ENCODE results near the gene PAK6.

The PAK6 gene

DNA sequence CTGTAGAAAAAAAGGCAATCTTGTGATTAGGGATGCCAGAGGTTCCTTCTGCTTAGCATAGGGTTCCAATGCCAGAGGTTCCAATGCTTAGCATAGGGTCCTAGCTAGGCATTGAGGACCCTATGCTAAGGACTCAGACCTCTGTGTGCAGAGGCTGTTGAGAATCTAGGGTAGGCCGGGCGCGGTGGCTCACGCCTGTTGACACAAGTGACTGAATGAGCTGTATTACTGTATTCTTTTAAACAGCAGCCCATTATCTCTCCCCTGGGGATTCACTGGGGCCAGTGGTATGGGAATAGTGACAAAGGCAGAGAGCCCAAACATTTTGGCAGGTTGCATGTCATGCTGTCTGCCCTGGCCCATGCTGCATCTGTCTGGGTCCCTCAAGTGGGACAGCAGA is 16.2 kb downstream of the PAK6 start:
- no peak for DNase-seq (ENCODE audit: low read depth in 3 of 3, low spot score in 1 of 3)

DNA sequence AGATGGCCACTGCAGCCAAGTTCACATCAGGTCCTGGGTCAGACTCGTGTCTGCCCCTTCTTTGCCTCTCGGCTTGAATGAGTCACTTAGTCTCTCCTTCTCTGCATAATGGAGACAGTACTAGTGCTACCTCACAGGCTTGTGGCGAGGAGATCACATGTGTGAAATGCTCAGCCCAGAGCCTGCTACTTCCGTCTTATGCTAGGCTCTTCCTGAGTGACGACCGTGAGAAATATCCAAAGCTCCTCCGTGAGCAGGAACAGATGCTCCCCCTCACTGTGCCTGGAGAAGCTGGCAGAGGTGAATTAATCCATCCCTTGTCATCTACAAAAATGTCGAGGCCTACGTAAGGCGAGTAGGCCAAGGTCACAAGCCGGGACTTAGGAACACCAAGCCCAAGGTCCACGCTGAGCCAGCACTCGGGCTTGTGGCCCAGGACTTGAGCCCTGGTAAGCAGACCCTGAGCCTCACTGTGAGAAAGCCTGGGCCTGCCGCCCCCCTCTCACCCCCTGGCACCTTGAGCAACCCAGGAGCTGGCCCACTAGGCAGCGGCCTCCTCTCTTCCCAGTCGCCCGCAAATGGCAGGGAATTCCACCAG is 17.9 kb downstream of the PAK6 start:
- no peak for DNase-seq (ENCODE audit: low read depth in 3 of 3, low spot score in 1 of 3)

GRCh38 chr15:40257656-40258450 is 19.0 kb downstream of the PAK6 start:
- DNase-seq (ENCODE audit: low read depth in 3 of 3, low spot score in 1 of 3) = no peak

- DNase-seq (ENCODE audit: low read depth in 3 of 3, low spot score in 1 of 3) = no peak
These were observed 19.7 kb downstream of the PAK6 start for GRCh38 chr15:40258544-40258943.

DNA sequence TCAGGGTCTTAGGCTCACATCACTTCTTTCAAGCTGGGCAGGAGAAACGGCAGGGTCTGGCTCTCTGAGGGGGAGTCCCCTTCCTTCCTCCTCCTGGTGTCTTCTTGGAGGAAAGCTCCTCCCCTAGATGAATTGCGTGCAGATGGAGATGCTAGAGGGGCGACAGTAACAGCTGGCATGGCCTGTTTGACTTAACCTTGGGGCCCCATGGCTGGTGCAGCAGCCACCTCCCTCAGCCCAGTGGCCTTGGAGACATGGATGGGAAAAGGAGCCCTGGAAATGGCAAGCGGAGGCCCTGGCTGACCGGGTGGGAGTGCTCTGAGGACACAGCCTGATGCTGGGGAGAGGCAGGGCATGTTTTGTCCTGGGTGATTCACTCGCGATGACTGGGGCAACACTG is 20.2 kb downstream of the PAK6 start:
- no peak for DNase-seq (ENCODE audit: low read depth in 3 of 3, low spot score in 1 of 3)

- DNase-seq (ENCODE audit: low read depth in 3 of 3, low spot score in 1 of 3) = no peak
These were observed 24.3 kb downstream of the PAK6 start for GRCh38 chr15:40263024-40263754.

DNA sequence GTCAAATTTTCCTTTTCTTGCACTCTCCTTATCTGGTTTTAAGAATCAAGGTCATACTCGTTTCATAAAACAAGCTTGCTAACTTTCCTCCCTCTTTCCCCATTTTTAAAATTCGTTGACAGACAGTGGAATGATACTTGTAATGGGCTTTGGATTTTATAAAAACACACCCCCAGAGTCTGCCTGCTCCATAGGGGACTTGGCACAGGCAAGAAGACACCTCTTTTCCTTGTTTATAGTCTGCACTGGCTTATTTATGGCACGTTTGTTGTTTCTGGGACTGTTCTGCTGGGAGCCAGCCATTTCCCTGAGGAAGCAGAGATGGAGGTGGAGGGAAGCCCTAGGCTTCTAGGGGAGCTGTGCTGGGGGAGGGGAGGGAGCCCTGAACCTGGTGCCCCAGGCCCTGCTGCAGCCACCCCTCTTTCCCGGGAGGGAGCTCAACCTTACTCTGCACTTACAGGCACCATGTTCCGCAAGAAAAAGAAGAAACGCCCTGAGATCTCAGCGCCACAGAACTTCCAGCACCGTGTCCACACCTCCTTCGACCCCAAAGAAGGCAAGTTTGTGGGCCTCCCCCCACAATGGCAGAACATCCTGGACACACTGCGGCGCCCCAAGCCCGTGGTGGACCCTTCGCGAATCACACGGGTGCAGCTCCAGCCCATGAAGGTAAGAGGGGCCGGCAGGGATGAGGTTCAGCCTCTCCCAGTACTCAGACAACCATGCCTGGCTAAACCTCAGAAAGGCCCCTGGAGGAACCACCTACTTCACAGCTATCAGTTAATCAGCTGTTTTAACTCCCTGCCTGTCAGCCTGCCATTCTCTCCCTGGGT is 25.7 kb downstream of the PAK6 start:
- DNase-seq (ENCODE audit: low read depth in 3 of 3, low spot score in 1 of 3) = no peak

- DNase-seq (ENCODE audit: low read depth in 3 of 3, low spot score in 1 of 3) = no peak
These were observed 26.5 kb downstream of the PAK6 start for GRCh38 chr15:40265355-40265754.

DNA sequence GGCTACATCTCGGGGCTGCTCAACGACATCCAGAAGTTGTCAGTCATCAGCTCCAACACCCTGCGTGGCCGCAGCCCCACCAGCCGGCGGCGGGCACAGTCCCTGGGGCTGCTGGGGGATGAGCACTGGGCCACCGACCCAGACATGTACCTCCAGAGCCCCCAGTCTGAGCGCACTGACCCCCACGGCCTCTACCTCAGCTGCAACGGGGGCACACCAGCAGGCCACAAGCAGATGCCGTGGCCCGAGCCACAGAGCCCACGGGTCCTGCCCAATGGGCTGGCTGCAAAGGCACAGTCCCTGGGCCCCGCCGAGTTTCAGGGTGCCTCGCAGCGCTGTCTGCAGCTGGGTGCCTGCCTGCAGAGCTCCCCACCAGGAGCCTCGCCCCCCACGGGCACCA is 27.0 kb downstream of the PAK6 start:
- no peak for DNase-seq (ENCODE audit: low read depth in 3 of 3, low spot score in 1 of 3)

GRCh38 chr15:40266828-40267304 is 28.0 kb downstream of the PAK6 start:
- no peak for DNase-seq (ENCODE audit: low read depth in 3 of 3, low spot score in 1 of 3)

GRCh38 chr15:40267670-40268069 is 28.8 kb downstream of the PAK6 start:
- DNase-seq (ENCODE audit: low read depth in 3 of 3, low spot score in 1 of 3) = no peak

DNA sequence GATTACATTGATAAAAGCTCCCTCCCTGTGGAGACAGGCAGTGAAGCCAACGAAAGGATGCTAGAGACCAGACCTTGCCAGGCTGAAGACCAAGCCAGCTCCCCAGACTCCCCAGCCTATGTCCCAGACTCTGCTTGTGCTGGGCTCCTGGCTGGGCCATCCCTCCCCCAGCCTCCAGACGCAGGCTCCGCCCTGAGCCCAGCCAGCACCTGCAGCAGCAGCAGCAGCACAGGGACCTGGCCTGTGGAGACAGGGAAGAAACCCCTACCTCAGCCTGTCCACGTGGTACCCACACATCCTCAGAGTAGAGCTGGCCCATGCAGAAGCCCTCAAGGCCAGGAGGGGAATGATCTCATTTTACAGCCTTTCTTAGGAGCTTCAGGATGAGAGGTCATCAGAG is 30.7 kb downstream of the PAK6 start:
- DNase-seq (ENCODE audit: low read depth in 3 of 3, low spot score in 1 of 3) = no peak

- DNase-seq (ENCODE audit: low read depth in 3 of 3, low spot score in 1 of 3) = no peak
These were observed 31.6 kb downstream of the PAK6 start for GRCh38 chr15:40270246-40270995.

DNA sequence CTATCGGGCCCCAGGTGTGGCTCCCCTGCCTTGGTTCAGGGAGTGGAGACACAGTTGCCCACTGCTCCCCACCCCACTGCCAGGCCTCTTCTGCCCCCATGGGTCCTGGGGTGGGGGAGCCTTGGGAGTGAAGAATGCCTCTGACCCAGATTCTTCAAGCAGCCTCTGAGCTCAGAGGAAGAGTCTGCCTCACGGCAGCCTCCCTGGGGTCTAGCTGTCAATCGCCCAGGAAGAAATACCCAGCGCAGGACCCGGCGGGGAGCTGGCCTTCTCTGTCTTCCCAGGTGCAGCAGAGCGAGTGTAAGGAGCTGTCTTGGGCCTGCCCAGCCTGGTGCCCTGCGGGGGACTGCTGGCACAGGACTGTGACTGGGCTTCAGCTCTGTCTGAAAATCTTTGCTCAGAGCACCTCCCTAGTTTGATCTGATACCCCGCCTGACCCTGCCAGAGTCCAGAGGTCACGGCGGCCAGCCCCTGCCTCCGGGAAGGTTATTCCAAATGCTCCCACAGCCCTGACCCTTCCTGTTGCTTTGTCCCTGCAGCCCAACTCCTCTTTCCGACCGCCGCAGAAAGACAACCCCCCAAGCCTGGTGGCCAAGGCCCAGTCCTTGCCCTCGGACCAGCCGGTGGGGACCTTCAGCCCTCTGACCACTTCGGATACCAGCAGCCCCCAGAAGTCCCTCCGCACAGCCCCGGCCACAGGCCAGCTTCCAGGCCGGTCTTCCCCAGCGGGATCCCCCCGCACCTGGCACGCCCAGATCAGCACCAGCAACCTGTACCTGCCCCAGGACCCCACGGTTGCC is 33.0 kb downstream of the PAK6 start:
- no peak for DNase-seq (ENCODE audit: low read depth in 3 of 3, low spot score in 1 of 3)

- DNase-seq (ENCODE audit: low read depth in 3 of 3, low spot score in 1 of 3) = no peak
These were observed 33.7 kb downstream of the PAK6 start for GRCh38 chr15:40272485-40273056.

DNA sequence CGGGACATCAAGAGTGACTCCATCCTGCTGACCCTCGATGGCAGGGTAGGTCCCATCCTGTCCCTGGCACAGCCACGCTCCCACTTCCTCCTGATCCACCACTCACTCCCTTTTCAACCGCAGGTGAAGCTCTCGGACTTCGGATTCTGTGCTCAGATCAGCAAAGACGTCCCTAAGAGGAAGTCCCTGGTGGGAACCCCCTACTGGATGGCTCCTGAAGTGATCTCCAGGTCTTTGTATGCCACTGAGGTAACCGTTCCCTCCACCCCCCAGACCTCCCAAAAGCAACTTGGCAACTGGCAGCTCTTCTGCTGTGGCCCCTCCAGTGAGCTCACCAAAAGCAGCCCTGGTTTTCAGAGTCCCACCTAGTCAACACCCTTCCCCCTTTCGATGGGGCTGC is 34.6 kb downstream of the PAK6 start:
- DNase-seq (ENCODE audit: low read depth in 3 of 3, low spot score in 1 of 3) = no peak

- DNase-seq (ENCODE audit: low read depth in 3 of 3, low spot score in 1 of 3) = peak; percentile 70 to 85 (median 76)
These were observed 35.7 kb downstream of the PAK6 start for GRCh38 chr15:40274350-40275274.

DNA sequence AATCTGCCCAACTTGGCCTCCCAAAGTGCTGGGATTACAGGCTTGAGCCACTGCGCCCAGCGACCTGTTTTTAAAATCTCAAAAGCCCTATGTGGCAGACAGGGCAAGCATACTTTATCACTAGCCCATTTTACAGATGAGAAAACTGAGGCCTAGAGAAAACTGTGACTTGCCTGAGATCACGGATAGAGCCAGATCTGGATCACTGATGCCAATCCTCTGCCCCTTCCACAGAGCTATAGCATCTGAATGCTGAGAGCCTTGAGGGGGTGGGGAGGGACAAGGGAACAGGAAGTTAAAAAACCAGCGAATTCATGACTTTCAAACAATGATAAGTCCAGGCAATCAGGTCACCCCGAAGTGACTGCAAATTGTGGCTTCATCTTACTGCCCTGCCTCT is 36.7 kb downstream of the PAK6 start:
- DNase-seq (ENCODE audit: low read depth in 3 of 3, low spot score in 1 of 3) = no peak

All from stimulated activated CD4-positive, alpha-beta T cell treated with anti-CD3 and anti-CD28 coated beads, TNF-alpha, amount 100 ng/mL, for 1 hour (primary cell).